ENCODE data around the gene KCTD16. TPM values are rescaled to one million over a fixed set of nuclear protein-coding genes. Genes with fewer than 3 reads are reported as not detected.

The KCTD16 gene
- total and polyA plus RNA-seq, 2 experiments from 2014 or later = 0.02 to 0.76 TPM

- no peak for TF ChIP-seq REST (IDR thresholded peaks at IDR 0.05; ENCODE audit: unreplicated experiment)
- no peak for TF ChIP-seq JUNB (IDR thresholded peaks at IDR 0.05; ENCODE audit: unreplicated experiment)
- TF ChIP-seq NANOG (IDR thresholded peaks at IDR 0.05; ENCODE audit: borderline replicate concordance) = no peak
- no peak for TF ChIP-seq ETS1 (IDR thresholded peaks at IDR 0.05)
- no peak for TF ChIP-seq EZH2phosphoT487 (IDR thresholded peaks at IDR 0.05; ENCODE audit: unreplicated experiment)
- no peak for TF ChIP-seq STAT1 (IDR thresholded peaks at IDR 0.05; ENCODE audit: unreplicated experiment)
- no peak for TF ChIP-seq CTCF (conservative IDR thresholded peaks at IDR 0.05; ENCODE audit: low read depth in 2 of 2)
Observed at GRCh38 chr5:144267961-144268513, 97.4 kb downstream of the KCTD16 start (continued).

GRCh38 chr5:144273232-144274027 is 102.8 kb downstream of the KCTD16 start:
- no peak for TF ChIP-seq REST (IDR thresholded peaks at IDR 0.05; ENCODE audit: unreplicated experiment)
- no peak overlapping the region for H2AFZ ChIP-seq
- H3K27me3 ChIP-seq (ENCODE audit: insufficient read depth) = no peaks in the 10 kb centered on the region
- Mint-ChIP-seq H3K27me3 (ENCODE audit: insufficient read depth, low read depth, poor library complexity) (no peaks in the 10 kb centered on the region), H3K36me3 (ENCODE audit: low read depth) (peaks cover 4% of the 10 kb centered on the region; the same call in 1 of the 3 replicates), H3K9me3 (peaks cover 11% of the 10 kb centered on the region; the same call in 2 of the 3 replicates), H3K27ac (no peak overlapping the region), H3K4me1 (peaks cover 14% of the 10 kb centered on the region; the same call in 2 of the 3 replicates), H3K4me3 (no peak overlapping the region)
- no peak overlapping the region for H3K27ac ChIP-seq (ENCODE audit: low read depth)
- H3K9me2 ChIP-seq (ENCODE audit: insufficient read depth) = 0 out of 2 replicates have a peak, but pooled peaks cover 4% of the 10 kb centered on the region
- no peak overlapping the region for H3K4me2 ChIP-seq
- H3K4me1 ChIP-seq (ENCODE audit: insufficient read depth) = peaks cover 9% of the 10 kb centered on the region
- DNase-seq (ENCODE audit: low spot score) = no peak
- H3K36me3 ChIP-seq (ENCODE audit: insufficient read depth) = no peaks in the 10 kb centered on the region
- ATAC-seq = no peak
- no peaks in the 10 kb centered on the region for H3F3A ChIP-seq (replicated peaks; ENCODE audit: low read depth)
- no peaks in the 10 kb centered on the region for H3K79me2 ChIP-seq (replicated peaks; ENCODE audit: insufficient read depth)
- H4K20me1 ChIP-seq (replicated peaks; ENCODE audit: insufficient read depth) = no peaks in the 10 kb centered on the region
- no peak overlapping the region for H3K4me3 ChIP-seq
